HG02870 (cell line): ENCODE data around the gene KLHDC4.
"Not testable (repeated sequence)": the region's sequence is repeated elsewhere in the genome, so short reads cannot be mapped to it uniquely, and the experiment has no call there.

Experiments used
- ATAC-seq: cut with Tn5 transposase; IDR thresholded peaks from one replicate; pipeline ENCODE4 v1.9.1; 2021; ENCODE audit warnings: mild to moderate bottlenecking, moderate library complexity; ENCODE audit not compliant: unreplicated experiment

The KLHDC4 gene

GRCh38 chr16:87686697-87687096, 79.1 kb downstream of the KLHDC4 start:
- no peak for ATAC-seq

GRCh38 chr16:87685766-87686165, 80.0 kb downstream of the KLHDC4 start:
- ATAC-seq: no peak

- ATAC-seq: no peak
Measured at GRCh38 chr16:87685405-87685755, 80.4 kb downstream of the KLHDC4 start.

- ATAC-seq: no peak
Measured at GRCh38 chr16:87684711-87685404, 80.9 kb downstream of the KLHDC4 start.

GRCh38 chr16:87684106-87684677, 81.6 kb downstream of the KLHDC4 start:
- ATAC-seq: no peak

DNA sequence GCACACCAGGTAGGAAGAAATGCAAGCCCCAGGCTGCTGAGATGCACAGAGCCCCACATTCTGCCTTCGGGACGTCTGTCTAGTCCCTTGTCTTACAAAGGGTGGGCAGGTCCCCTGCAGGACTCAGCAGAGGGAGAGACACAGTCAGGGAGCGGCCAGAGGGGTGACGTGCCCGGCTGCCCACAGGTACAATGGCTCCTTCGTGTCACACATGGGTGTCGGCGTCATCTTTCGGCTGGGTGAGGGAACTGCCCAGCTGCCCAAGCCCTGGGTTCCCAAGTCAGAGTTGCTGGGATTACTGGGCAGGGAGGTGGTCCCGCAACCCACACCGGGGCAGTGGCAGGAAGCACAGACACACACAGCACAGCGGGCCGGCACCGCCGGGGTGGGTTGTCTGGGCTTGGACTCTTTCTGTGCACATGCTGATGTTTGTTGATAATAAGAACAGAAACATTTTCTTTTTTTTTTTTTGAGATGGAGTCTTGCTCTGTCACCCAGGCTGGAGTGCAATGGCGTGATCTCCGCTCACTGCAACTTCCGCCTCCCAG, 82.9 kb downstream of the KLHDC4 start:
- no peak for ATAC-seq

DNA sequence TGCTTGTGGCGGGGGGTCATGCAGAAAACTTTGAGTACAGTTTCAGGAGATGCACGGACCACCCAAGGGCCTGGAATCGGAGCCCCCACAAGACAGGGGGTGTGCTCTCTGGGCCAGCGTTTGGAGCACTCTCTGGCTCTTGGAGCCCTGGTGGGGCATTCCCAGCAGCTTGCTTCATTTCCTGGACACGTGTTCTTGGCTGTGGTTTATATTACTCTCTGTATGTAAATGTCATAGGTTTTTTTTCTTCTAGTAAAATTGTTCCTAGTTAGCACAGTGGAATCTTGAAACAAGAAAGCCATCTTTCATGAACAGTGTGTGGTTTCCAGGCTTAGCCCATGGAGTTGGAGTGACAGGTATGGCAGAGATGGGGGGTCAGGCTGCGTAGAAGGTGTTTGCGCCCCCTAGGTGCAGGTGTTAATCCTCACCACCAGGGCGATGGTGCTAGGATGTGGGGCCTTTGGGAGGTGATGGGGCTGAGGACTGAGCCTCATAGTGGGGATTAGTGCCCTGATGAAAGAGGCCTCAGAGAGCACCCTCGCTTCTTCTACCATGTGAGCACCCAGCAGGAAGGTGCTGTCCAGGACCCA, 83.7 kb downstream of the KLHDC4 start:
- no peak for ATAC-seq

GRCh38 chr16:87681051-87681602, 84.7 kb downstream of the KLHDC4 start:
- not testable (repeated sequence) for ATAC-seq

DNA sequence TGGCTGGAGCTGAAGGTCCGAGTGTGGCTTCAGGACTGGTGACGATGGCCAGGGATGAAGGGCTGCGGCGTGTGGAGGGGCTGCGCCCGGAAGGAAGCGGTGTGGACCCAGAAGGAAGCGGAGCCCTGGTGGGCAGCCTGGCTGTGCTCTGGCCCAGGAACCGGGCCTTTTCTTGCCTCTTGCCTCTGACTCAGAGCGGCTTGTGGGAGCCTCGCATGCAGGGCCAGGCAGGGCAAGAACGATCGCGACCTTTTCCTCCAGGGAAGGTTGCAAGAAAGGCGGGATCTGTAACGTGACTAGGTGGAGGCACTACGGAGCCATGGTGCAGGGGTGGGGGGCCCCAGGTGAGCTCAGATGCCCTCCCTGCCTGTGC, 85.5 kb downstream of the KLHDC4 start:
- no peak for ATAC-seq

GRCh38 chr16:87679593-87680271, 86.1 kb downstream of the KLHDC4 start:
- ATAC-seq: no peak

DNA sequence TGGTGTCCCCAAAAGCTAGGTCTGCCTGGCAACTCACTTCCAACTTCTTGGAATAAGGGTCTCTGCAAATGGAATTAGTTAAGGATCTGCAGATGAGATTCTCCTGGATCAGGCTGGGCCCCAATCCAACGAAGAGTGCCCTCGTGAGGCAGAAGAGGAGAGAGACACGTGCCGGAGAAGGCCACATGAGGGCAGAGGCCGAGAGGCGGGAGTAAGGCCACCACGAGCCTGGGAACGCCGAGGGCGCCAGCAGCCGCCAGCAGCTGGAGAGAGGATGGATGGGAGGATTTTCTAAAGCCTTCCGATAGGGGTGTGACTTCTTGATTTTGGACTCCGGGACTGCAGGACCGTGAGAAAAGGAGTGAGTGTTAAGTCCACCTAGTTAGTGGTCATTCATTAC, 87.2 kb downstream of the KLHDC4 start:
- ATAC-seq: no peak

- ATAC-seq: no peak
Measured at GRCh38 chr16:87677830-87678229, 88.0 kb downstream of the KLHDC4 start.

- no peak for ATAC-seq
Measured at GRCh38 chr16:87675111-87675719, 90.6 kb downstream of the KLHDC4 start.

- no peak for ATAC-seq
Measured at GRCh38 chr16:87674419-87674818, 91.4 kb downstream of the KLHDC4 start.

DNA sequence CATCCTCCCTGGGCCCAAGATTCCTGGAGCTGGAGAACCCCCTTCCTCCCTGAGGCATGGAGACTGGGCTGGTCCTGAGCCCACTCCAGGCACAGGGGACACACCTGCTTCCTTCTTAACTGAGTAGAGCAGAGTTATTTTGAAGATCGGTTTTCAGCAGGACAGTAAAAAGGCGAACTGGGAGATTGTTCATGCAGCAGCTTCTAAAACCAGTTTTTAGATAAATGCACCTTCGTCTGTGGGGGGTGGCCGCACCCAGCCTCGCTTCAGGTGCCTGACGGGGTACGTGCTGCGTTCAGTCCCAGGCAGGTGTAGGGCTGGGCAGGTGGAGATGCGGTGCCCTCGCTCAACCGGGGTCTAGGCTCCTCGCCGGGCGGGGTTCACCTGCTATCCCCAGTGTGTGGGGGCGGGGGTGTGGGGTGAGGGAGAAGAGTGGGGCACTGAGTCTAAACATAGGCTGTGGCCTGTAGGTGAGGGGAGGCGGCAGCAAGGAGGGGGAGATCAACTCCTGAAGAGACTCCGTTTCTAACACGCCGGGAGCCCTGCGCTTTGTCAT, 94.0 kb downstream of the KLHDC4 start:
- no peak for ATAC-seq

GRCh38 chr16:87671221-87671620, 94.6 kb downstream of the KLHDC4 start:
- ATAC-seq: no peak

- no peak for ATAC-seq
Measured at GRCh38 chr16:87669672-87670071, 96.1 kb downstream of the KLHDC4 start.

GRCh38 chr16:87667946-87668345, 97.8 kb downstream of the KLHDC4 start:
- no peak for ATAC-seq

GRCh38 chr16:87667443-87667842, 98.3 kb downstream of the KLHDC4 start:
- ATAC-seq: no peak

DNA sequence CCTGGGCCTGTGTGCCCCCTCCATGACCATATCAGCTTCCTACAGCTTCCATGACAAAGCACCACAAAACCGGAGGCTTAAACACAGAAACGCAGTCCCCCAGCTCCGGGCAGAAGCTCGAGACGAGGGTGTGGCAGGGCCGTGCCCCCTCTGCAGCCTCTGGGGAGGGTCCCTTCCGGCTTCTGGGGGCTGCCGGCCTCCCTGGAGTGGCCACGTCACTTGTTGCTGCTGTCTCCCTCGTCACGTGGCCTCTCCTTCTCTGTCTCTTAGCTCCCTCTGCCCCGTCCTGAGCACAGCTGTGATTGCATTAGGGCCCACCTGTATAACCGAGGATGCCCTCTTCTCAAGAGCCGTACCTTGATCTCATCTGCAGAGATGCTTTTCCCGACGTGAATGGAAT, 98.9 kb downstream of the KLHDC4 start:
- ATAC-seq: no peak

DNA sequence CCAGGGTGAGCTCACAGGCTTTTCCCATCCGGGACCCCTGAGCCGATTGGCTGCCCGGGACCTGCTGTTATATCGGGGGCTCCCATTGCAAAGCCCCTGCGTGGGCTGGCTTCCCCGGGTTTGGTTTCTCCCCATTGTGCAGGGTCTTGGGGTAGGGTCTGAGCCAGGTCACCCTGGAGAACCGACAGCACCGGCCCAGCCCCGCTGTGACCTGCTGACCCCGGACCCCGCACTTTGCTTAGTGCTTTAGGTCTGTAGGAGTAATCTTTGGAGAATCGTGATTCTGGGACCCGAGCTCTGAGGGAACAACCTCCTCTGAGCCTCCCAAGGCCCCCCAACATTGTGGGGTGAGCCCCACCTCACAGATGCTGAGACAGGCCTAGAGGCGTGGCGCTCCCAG, 100.6 kb downstream of the KLHDC4 start:
- ATAC-seq: no peak
